Activated naive CD8-positive, alpha-beta T cell treated with anti-CD3 and anti-CD28 coated beads, Interleukin-2, amount 10 ng/mL, durations not matched to agents 7 days and 5 days (primary cell): Measurements from ENCODE around the gene UGT2B17. TPM values are rescaled to one million over a fixed set of nuclear protein-coding genes. Genes with fewer than 3 reads are reported as not detected.
"Not testable (repeated sequence)": the region's sequence is repeated elsewhere in the genome, so short reads cannot be mapped to it uniquely, and the experiment has no call there.

Source experiments
- ATAC-seq: fragments of 150-1000 bp; cut with Tn5 transposase; one replicate; pipeline ENCODE4 v1.10.0; 2021; ENCODE audit warnings: low read depth, moderate library complexity
- POLR2A ChIA-PET: fragments of 350-600 bp; sonication (Branson Sonifier 250); formaldehyde crosslinking; loops from one replicate; lab custom pipeline; 2021; ENCODE audit warnings: antibody characterized with exemption; lab: Charles Lee
- DNase-seq: peaks from one replicate; pipeline ENCODE4 v3.0.0; 2021
- H3K27ac Mint-ChIP-seq: one replicate; pipeline ENCODE4 v1.8.0; 2022; ENCODE audit warnings: mild to moderate bottlenecking, mixed read lengths
- H3K27me3 Mint-ChIP-seq: one replicate; pipeline ENCODE4 v1.8.0; 2022; ENCODE audit warnings: mild to moderate bottlenecking, moderate library complexity, mixed read lengths
- H3K36me3 Mint-ChIP-seq: one replicate; pipeline ENCODE4 v1.8.0; 2021; ENCODE audit warnings: mild to moderate bottlenecking, mixed read lengths
- H3K4me1 Mint-ChIP-seq: one replicate; pipeline ENCODE4 v1.8.0; 2021; ENCODE audit warnings: mixed read lengths
- H3K4me3 Mint-ChIP-seq: one replicate; pipeline ENCODE4 v1.8.0; 2022; ENCODE audit warnings: mild to moderate bottlenecking, moderate library complexity, mixed read lengths
- H3K9me3 Mint-ChIP-seq: one replicate; pipeline ENCODE4 v1.8.0; 2021; ENCODE audit warnings: mixed read lengths
- total RNA-seq, 2 experiments: library from RNA; stranded (reverse); gene quantifications; one replicate each; pipeline ENCODE4 v1.2.3, GENCODE V29; 2021

Gene UGT2B17
- not detected for total RNA-seq

DNA sequence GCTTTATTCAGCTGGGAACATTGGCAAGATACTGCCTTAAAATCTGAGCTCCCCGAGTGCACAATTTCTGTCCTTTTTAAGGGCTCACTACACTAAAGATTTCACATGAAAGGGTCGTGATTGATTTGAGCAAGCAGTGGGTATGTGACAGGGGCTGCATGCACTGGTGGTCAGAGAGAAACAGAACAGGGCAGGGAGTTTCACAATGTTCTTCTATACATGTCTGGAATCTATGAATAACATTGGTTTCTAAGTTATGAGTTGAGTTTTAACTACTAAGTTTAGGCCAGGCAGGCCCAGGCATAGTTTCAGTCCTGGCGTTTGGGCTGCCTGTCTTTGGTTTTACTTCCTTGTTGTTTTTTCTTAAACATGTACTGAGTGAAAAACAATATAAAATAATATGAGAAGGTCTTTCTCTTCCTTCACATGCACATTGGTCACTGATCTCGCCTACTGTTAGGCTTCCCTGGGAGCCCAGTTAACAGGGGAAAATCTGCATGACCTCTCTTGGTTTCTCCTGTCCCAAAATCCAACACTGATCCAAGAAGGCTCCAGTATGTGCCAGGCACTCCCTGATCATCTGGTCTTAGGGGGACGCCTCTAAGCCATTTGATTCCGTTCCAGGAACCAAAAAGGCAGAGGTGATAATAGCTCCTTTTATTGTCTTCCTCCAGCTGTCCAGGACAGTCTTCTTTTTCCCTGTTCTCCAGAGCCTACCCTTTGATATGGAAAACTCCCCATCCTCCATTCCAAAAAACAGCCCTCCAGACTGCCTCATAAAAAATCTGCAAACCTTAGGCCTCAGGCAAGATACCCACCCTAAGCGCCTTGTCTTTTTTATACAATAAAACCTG is at the start of gene UGT2B17:
Gene UGT2B17 (minus strand): TSS at position 51 of the 854 bp plus-strand sequence. CDS start 7,838 bp downstream, outside the sequence.
- H3K4me3 Mint-ChIP-seq: no peak within 1 kb of the TSS

DNA sequence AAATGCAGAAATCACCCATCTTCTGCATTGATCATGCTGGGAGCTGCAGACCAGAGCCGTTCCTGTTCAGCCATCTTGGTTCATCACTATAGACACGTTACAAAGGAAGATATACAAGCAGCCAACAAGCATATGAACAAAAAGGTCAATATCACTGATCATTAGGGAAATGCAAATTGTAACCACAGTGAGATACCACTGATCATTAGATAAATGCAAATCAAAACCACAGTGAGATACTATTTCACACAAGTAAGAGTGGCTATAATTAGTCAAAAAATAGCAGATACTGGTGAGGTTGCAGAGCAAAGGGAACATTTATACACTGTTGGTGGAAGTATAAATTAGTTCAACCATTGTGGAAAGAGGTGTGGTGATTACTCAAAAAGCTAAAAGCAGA is 46.6 kb upstream of the UGT2B17 start:
- H3K9me3 Mint-ChIP-seq, H3K36me3 Mint-ChIP-seq, H3K27me3 Mint-ChIP-seq, POLR2A ChIA-PET, ATAC-seq, H3K27ac Mint-ChIP-seq, DNase-seq, H3K4me3 Mint-ChIP-seq, H3K4me1 Mint-ChIP-seq: not testable (repeated sequence)

More for the DNA sequence above, at the start of gene UGT2B17:
- Mint-ChIP-seq H3K27me3 (no peaks in the 10 kb centered on the region), H3K27ac (no peak within 1 kb of the TSS), H3K4me1 (no peaks in the 10 kb centered on the region), H3K9me3 (no peaks in the 10 kb centered on the region), H3K36me3 (no peaks in the 10 kb centered on the region)
- ATAC-seq (no peak), DNase-seq (no peak)
- POLR2A ChIA-PET: no interaction called here

DNA sequence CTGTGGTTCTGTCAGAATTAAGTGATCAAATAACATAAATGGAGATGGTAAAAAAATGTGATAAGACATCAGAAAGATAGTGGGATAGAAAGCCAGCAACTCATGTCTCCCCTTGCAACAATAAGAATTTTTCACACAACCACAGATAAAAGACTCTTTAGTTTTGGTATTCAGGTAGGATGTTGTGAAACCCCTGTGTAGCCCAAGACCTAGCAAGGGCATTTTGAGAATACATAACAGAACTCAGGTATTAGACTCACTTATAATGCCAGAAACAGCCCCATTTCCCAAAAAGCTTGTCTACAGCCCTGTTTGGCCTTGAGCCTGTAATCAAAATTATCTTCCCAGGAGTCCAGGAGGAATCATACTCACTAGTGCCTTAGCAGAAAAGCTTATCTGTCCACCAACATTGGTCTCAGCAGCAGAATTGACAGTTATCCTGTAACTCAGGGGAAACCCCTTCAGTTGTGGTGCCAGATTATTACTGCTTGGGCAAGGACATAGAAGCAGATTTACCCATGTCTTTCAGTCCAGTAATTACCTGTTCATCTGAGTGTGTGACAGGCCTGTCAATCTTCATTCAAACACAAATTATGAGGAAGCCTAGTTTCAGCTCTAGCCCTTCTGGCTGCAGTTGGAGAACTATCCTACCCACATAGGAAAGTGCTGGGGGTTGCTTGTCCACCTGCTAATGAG is 41.0 kb upstream of the UGT2B17 start:
- ATAC-seq (no peak), DNase-seq (no peak)
- no peak overlapping the region for H3K27ac Mint-ChIP-seq
- POLR2A ChIA-PET: no interaction called here
- peaks cover 2% of the 10 kb centered on the region for H3K9me3 Mint-ChIP-seq
- H3K36me3 Mint-ChIP-seq: no peaks in the 10 kb centered on the region
- no peaks in the 10 kb centered on the region for H3K4me1 Mint-ChIP-seq
- no peak overlapping the region for H3K4me3 Mint-ChIP-seq
- H3K27me3 Mint-ChIP-seq: peaks cover 5% of the 10 kb centered on the region

DNA sequence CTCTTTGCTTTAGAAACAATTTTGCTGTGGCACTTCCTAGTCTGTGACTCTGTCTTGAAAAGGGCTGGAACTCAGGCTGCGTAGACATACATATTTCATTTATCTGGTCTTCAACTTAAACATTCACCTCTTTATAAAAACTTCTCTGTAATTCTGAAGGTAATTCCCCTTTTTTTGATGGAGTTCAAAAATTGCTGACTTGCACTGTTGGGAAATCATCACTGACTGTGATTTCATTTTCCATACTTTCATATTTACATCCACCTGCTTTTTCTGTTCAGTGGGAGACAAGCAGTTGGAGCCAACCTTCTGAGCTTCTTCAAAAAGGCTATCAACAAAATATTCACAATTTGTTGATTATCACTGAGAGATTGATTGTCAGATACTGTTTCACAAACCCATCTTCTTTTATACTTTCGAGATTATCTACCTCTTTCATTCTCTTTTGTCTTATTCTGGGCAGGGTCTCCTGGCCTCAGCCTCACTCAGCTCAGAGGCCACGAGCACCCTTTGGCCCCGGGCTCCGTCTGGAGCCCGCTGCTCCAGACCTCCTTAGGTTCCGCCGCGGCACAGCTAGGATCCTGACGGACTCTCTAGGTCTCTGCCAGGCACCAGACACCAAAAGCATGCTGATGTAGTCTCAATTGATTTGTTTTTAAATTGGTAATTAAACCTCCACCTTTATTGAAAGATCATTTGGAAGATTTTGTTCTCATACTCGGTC is 39.7 kb upstream of the UGT2B17 start:
- no peaks in the 10 kb centered on the region for H3K27me3 Mint-ChIP-seq
- ATAC-seq (no peak), DNase-seq (no peak)
- H3K4me1 Mint-ChIP-seq: no peaks in the 10 kb centered on the region
- H3K27ac Mint-ChIP-seq: no peak overlapping the region
- no peaks in the 10 kb centered on the region for H3K36me3 Mint-ChIP-seq
- H3K4me3 Mint-ChIP-seq: no peak overlapping the region
- H3K9me3 Mint-ChIP-seq: no peaks in the 10 kb centered on the region
- POLR2A ChIA-PET: no interaction called here

DNA sequence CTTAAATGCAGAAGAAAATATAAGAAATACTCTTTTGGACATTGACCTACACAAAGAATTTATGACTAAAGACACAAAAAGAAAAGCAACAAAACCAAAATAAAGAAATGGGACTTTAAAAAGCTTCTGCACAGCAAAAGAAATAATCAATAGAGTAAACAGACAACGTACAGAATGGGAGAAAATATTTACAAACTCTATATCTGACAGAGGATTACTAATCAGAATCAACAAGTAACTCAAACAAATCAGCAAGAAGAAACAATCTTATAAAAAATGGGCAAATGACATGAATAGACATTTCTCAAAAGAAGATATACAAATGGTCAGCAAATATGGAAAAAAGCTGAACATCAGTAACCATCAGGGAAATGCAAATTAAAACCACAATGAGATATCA is 37.6 kb upstream of the UGT2B17 start:
- Mint-ChIP-seq H3K36me3 (no peaks in the 10 kb centered on the region), H3K27me3 (peaks cover 2% of the 10 kb centered on the region), H3K4me1 (no peaks in the 10 kb centered on the region), H3K27ac (no peak overlapping the region), H3K9me3 (no peaks in the 10 kb centered on the region), H3K4me3 (no peak overlapping the region)
- no peak for ATAC-seq
- no peak for DNase-seq
- POLR2A ChIA-PET: no interaction called here

DNA sequence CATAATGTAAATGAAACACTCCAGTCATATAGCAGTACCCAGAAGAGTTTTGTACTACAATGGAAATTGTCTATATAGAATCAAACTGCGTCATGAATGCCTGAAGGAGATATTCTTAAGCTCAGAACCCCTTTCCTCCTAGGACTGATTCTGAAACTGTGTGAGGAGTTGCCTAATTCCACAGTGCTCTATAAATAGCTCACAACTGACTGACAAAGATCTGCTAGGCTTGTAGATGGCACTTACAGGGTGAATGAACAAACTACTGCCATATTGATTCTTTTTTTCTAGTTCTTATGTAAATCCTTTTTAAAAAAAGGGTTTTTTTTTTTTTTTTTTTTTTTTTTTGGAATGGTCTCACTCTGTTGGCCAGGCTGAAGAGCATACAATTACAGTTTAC is 30.1 kb upstream of the UGT2B17 start:
- ATAC-seq: no peak
- DNase-seq: no peak
- Mint-ChIP-seq H3K36me3 (no peaks in the 10 kb centered on the region), H3K9me3 (peaks cover 1% of the 10 kb centered on the region), H3K4me3 (no peak overlapping the region), H3K27ac (no peak overlapping the region), H3K27me3 (peaks cover 5% of the 10 kb centered on the region), H3K4me1 (no peaks in the 10 kb centered on the region)
- POLR2A ChIA-PET: no interaction called here

DNA sequence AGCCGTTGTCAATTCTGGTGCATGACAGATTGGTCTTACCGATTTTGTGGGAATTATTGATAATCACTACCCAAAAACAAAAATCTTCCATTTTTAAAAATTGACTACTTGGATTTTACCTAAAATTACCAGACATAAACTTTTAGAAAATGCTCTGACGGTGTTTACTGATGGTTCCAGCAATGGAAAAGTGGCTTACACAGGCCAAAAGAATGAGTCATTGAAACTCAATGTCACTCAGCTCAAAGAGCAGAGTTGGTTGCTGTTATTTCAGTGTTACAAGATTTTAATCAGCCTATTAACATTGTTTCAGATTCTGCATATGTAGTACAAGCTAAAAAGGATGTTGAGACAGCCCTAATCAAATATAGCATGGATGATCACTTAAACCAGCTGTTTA is 23.0 kb upstream of the UGT2B17 start:
- Mint-ChIP-seq H3K27ac (no peak overlapping the region), H3K9me3 (peaks cover 4% of the 10 kb centered on the region), H3K36me3 (no peaks in the 10 kb centered on the region), H3K4me1 (no peaks in the 10 kb centered on the region), H3K4me3 (no peak overlapping the region), H3K27me3 (no peaks in the 10 kb centered on the region)
- POLR2A ChIA-PET: no interaction called here
- ATAC-seq (no peak), DNase-seq (no peak)

DNA sequence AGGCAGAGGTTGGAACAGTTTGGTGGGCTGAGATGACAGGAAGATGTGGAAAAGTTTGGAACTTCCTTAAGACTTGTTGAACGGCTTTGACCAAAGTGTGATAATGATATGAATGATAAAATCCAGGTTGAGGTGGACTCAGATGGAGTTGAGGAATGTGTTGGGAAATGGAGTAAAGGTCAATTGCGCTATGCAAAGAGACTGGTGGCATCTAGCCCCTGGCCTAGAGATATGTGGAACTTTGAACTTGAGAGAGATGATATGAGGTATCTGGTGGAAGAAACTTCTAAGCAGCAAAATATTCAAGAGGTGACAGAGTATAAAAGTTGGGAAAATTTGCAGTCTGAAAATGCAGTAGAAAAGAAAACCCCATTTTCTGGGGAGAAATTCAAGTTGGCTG is 21.4 kb upstream of the UGT2B17 start:
- Mint-ChIP-seq H3K27me3 (no peaks in the 10 kb centered on the region), H3K9me3 (peaks cover 4% of the 10 kb centered on the region), H3K4me1 (no peaks in the 10 kb centered on the region), H3K4me3 (no peak overlapping the region), H3K36me3 (no peaks in the 10 kb centered on the region), H3K27ac (peak overlapping the region; percentile 42)
- no peak for ATAC-seq
- DNase-seq: no peak
- POLR2A ChIA-PET: no interaction called here

DNA sequence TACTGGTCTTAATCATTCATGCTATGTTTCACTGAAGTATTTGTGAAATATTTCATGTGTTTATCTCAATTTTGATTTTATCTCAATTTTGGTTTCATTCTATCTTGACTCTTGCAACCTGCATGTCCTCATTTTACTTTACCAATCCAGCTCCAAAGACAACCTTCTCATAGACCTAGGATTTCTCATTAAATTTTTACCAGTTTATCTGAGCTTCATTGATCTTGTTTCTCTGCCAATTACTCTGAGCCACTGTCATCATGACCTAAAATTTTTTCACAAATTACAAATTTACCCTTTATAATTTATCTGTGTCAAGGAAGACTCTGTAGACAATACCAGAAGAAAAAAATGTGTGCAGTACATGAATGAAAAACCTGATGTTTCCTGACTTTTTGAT is 18.6 kb upstream of the UGT2B17 start:
- H3K27me3 Mint-ChIP-seq: no peaks in the 10 kb centered on the region

DNA sequence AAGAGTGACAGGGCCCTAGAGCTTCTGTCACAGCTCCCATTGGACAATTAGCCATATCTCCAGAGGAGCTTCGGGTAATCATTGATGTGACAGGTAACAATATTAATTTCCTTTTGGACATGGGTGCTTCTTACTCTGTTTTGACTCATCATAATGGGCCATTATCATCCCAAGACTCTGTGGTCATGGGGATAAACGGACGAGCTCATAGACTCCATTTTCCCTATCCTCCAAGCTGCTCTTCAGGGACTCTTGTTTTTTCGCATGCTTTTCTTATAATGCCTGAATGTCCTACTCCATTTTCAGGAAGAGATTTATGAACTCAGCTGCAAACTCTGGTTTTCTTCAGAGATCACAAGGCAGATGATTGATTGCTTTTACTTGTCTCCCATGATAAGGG is 17.0 kb upstream of the UGT2B17 start:
- Mint-ChIP-seq H3K4me1 (no peaks in the 10 kb centered on the region), H3K27me3 (no peaks in the 10 kb centered on the region), H3K9me3 (peaks cover 4% of the 10 kb centered on the region), H3K4me3 (no peak overlapping the region), H3K36me3 (no peaks in the 10 kb centered on the region), H3K27ac (no peak overlapping the region)
- DNase-seq (no peak), ATAC-seq (no peak)
- POLR2A ChIA-PET: no interaction called here

More for the DNA sequence above, 18.6 kb upstream of the UGT2B17 start:
- POLR2A ChIA-PET: no interaction called here
- peaks cover 4% of the 10 kb centered on the region for H3K9me3 Mint-ChIP-seq
- H3K4me3 Mint-ChIP-seq: no peak overlapping the region
- H3K36me3 Mint-ChIP-seq: no peaks in the 10 kb centered on the region
- DNase-seq (no peak), ATAC-seq (no peak)
- H3K4me1 Mint-ChIP-seq: no peaks in the 10 kb centered on the region
- H3K27ac Mint-ChIP-seq: no peak overlapping the region

DNA sequence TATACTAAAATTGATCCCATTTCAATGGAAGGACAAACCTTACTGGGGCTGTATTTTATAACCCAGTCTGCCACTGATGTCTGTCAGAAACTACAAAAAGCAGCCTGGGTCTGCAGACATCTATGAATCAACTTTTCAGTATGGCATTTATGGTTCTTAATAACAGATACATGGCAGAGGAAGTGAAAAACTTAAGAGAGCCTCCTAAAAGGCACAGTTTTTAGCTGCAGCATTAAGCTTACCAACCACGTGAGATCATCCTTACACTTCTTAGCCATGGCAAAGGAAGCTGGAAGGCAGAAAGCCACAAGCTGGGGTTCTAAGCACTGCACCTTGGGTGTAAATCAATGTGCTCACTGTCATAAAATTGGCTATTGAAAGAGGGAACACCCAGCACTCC is 16.6 kb upstream of the UGT2B17 start:
- H3K27ac Mint-ChIP-seq: no peak overlapping the region
- peaks cover 3% of the 10 kb centered on the region for H3K9me3 Mint-ChIP-seq
- H3K4me3 Mint-ChIP-seq: no peak overlapping the region
- H3K4me1 Mint-ChIP-seq: no peaks in the 10 kb centered on the region
- DNase-seq (no peak), ATAC-seq (no peak)
- POLR2A ChIA-PET: no interaction called here
- H3K27me3 Mint-ChIP-seq: no peaks in the 10 kb centered on the region
- H3K36me3 Mint-ChIP-seq: no peaks in the 10 kb centered on the region

DNA sequence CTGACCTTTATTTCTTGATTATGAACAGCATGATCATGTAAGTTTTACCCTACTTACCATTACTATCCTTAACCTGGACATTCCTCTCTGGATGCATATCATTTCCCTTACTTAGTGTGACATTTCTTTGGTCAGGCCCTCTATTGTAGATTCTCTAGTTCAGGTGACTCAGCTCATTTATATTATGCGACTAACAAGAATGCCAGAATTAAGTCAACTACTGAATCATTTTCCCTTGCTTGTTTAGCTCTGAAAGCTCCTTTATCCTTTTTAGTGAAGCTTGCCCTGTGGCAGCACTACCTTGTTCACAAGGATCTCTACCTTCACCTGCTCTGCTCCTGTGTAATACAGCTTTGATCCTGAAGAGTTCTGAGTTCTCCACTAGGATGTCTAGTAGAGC is 15.1 kb upstream of the UGT2B17 start:
- H3K36me3 Mint-ChIP-seq: no peaks in the 10 kb centered on the region
- DNase-seq: no peak
- no peaks in the 10 kb centered on the region for H3K4me1 Mint-ChIP-seq
- no peak overlapping the region for H3K27ac Mint-ChIP-seq
- H3K27me3 Mint-ChIP-seq: no peaks in the 10 kb centered on the region
- no peaks in the 10 kb centered on the region for H3K9me3 Mint-ChIP-seq
- H3K4me3 Mint-ChIP-seq: no peak overlapping the region
- ATAC-seq: no peak
- POLR2A ChIA-PET: no interaction called here

DNA sequence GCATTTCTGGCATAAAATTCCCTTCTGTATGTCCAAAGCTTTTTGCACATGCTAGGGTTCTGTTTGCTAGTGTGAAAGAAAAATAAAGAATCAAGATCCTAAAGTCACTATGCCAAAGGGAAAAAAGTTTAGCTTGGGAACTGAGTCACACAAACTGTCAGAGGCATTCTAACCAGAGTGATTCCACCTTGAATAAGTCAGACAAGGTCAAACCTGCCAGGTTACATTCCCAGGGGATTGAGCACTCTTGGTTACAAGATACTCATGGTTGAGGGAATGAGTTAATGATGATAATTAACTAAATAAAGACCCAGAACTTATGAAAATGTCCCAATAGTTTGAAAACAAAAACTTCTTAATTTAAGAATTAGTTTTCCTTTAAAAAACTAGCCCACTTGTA is 13.7 kb upstream of the UGT2B17 start:
- Mint-ChIP-seq H3K4me1 (no peaks in the 10 kb centered on the region), H3K9me3 (no peaks in the 10 kb centered on the region), H3K4me3 (no peak overlapping the region), H3K36me3 (no peaks in the 10 kb centered on the region), H3K27me3 (peaks cover 2% of the 10 kb centered on the region), H3K27ac (no peak overlapping the region)
- ATAC-seq (no peak), DNase-seq (no peak)
- POLR2A ChIA-PET: no interaction called here
